GM19328 (cell line): ENCODE results near the gene S100A3.
"Not testable (repeated sequence)": the region's sequence is repeated elsewhere in the genome, so short reads cannot be mapped to it uniquely, and the experiment has no call there.

Experiments used
- ATAC-seq: cut with Tn5 transposase; IDR thresholded peaks from one replicate; pipeline ENCODE4 v1.9.1; 2021; ENCODE audit warnings: mild to moderate bottlenecking, moderate library complexity; ENCODE audit not compliant: unreplicated experiment

The S100A3 gene

DNA sequence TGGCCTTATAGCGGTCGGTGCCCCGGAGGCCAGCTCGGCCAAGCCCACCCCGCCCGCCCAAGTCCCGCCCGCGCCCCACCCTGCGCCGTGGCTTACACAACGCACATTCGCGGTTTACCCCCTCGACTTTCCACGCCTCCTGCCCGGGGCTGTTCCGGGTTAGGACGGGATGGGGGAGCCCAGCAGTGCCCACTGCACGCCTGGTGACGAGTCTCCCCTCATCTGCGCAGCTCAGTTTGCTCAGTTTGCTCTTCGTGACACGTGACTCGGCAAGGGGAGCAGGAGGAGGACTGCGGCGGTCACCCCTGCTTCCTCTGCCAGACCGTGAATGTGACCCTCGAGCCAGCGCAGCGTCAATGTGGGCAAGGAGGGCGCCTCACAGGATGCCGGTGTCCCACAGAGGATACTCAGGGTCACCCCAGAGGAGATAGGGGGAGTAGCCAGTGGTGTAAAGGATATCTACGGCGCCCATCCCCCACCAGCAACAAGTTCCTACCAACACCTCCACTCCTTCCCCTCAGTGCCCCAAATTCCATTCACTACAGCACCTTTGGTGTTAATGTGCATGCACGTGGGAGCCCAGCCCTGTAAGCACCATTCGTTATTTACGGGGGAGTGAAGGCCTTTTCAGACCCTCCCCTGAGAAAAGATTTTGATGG is 12.9 kb downstream of the S100A3 start:
- no peak for ATAC-seq

GRCh38 chr1:153535242-153536011 is 13.6 kb downstream of the S100A3 start, which contains the start of gene S100A6:
TSS of gene S100A6 (minus strand) at chr1:153535991. CDS start at chr1:153535339, 652 bp downstream.
- ATAC-seq, result no peak

DNA sequence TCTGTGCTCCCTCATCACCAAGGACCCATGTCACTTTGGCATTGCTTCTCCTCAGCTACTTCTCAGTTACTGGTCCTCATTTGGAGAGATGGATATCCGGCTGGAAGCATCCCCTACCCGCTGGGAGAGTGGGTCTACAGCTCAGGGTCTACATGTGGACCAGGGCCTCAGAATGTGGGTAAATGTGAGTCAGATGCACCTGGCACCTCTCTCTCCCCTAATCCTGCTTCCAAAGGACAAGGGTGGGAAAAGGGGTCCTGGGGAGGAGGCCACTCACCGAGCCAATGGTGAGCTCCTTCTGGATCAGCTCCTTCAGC is 14.2 kb downstream of the S100A3 start:
- no peak for ATAC-seq

DNA sequence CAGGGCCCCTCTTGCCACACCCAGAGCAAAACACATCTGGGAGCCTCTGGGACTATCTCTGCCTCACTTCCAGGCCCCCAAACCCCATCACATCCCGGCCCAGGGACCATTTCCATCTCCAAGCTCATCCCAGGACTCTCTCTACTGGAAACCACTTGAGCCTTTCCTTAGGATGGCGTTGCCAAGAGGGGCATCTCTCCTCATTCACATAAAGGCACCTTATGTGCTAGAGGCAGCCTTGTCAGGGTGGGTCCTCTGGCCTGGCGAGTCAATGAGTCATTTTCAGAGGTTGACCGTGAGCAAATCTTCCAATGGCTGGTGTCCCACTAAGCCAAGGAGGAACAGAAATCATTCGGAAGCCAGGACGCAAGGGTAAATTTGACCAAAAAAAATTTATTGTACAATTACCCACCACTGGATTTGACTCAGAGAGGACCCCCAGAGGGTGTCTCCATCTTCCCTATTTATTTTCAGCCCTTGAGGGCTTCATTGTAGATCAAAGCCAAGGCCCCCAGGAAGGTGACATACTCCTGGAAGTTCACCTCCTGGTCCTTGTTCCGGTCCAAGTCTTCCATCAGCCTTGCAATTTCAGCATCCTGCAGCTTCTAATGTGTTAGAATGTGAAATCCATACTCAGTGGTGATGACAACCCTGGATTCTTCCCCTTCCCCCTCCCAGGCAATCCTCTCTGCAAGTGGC is 14.7 kb downstream of the S100A3 start:
- ATAC-seq, result no peak

- no peak for ATAC-seq
Observed at GRCh38 chr1:153533689-153534201, 15.3 kb downstream of the S100A3 start.

GRCh38 chr1:153532769-153533599 is 16.1 kb downstream of the S100A3 start:
- no peak for ATAC-seq

- ATAC-seq, result no peak
Observed at GRCh38 chr1:153532181-153532580, 16.9 kb downstream of the S100A3 start.

DNA sequence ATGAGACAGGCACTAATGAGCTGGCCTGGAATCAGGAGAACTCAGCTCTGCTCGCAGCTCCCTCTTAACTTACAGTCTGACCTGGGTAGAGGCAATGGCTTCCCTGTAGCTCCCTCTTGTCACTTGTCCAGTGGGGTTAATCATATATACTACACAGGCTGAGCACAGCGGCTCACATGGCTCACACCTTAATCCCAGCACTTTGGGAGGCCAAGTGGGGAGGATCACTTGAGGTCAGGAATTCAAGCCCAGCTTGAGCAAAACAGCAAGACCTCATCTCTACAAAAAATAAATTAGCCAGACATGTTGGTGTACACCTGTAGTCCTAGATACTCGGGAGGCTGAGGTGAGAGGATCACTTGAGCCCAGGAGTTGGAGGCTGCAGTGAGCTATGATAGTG is 17.4 kb downstream of the S100A3 start:
- no peak for ATAC-seq

DNA sequence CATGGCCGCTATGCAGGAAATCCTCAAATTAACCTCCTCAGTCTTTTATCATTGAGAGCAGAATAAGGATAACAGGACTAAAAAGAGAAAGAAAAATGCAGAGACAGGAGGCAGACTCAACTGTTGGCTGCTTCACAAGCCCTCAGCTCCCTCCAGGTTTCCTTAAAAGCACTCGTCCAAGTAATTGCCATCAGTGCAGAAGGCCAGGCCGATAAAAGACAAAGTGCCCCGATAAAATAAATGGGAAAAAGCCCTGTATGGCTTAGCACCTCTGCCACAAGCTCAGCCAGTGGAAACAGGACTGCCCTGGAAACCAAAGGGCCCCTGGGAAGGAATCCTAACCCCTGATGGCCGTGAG is 21.4 kb downstream of the S100A3 start:
- no peak for ATAC-seq

DNA sequence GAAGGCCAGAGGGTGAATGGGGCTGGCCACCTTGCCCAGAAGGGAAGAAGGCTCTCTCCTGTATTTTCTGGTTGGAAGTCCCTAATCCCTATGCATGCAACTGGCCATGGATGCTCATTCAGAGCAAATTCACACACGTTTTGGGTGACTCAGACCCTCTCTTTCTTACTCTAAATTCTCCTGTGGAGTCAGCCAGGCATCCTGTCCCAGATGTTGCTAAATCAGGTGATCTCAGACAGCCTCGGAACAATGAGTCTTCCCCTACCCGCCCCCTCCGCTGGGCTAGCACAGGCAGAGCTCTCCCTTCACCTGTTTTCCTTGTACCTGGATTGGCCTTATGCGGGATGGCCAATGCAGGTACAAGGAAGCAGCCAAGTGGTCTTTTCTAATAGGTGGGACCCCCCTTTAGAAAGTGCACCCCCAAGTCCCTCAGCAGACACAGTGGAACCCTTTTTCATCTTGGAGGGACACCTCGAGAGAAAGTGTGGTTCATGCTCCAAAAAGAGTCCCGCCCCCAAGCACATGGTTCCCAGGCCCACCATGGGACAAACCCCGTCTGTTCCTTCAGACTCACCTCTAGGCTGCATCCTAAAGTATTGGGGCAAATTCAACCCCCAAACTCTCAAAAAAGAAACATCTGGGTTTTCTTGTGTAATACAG is 21.9 kb downstream of the S100A3 start:
- no peak for ATAC-seq

DNA sequence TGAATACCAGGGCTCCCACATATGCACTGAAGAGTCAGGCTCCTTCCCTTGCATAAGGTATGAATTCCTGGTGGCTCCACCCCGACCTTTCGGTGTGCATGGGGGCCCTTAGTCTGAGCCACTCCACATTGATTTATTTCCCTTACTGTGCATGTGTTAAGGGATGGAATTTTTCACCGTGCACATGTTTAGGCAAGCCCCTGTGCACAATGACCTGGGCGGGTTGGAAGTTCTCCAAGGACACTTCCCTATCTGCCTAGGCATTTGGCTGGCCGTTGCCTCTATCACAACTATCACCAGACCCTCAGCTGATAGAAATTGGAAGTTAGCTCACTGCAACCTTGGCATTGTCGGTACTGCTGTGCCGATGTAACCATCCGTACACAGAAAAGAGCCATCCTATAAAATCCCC is 22.9 kb downstream of the S100A3 start:
- no peak for ATAC-seq

GRCh38 chr1:153525088-153525728 is 23.9 kb downstream of the S100A3 start:
- ATAC-seq, result no peak

DNA sequence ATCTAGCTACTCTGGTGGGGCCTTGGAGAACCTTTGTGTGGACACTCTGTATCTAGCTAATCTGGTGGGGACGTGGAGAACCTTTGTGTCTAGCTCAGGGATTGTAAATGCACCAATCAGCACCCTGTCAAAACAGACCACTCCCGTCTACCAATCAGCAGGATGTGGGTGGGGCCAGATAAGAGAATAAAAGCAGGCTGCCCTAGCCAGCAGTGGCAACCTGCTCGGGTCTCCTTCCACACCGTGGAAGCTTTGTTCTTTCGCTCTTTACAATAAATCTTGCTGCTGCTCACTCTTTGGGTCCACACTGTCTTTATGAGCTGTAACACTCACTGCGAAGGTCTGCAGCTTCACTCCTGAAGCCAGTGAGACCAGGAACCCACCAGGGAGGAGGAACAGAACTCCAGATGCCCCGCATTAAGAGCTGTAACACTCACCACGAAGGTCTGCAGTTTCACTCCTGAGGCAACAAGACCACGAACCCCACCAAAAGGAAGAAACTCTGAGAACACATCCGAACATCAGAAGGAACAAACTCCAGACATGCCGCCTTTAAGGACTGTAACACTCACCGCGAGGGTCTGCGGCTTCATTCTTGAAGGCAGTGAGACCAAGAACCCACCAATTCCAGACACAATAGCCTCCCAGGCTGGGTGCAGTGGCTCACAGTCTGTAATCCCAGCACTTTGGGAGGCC is 26.6 kb downstream of the S100A3 start:
- not testable (repeated sequence) for ATAC-seq

DNA sequence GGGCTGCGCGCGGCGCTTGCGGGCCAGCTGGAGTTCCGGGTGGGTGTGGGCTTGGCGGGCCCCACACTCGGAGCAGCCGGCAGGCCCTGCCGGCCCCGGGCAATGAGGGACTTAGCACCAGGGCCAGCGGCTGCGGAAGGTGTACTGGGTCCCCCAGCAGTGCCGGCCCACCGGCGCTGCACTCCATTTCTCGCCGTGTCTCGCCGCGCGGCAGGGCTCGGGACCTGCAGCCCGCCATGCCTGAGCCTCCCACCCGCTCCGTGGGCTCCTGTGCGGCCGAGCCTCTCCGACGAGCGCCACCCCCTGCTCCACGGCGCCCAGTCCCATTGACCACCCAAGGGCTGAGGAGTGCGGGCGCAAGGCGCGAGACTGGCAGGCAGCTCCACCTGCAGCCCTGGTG is 27.2 kb downstream of the S100A3 start:
- ATAC-seq, result not testable (repeated sequence)

DNA sequence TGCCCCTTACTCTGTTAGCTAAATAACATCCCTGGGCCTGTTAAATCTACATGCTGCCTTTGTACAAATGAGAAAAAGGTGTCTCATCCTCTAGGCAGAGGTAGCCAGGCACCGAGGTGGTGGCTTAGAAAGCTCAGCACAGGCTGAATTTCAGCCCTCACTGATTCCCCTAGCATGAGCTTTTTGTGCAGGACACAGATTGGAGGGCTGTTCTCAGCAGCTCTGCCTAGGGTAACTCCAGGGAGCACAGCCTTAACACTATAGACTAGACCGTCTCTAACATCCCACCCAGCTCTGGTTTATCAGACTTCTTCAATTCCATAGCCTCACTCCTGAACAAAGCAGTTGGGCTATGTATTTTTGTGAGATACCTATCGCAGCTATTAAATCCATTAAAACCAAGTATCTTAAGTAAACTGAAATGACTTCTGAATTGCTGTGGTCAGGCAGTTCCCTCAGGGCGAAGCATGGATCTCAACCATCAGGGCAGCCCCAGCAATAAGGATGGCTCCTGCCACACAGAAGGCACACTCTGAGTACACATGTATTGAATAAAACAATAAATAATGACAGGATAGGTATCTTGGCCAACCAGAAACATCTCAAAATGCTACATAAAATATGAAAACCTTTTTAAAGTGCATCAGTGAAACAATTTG is 28.1 kb downstream of the S100A3 start:
- no peak for ATAC-seq

DNA sequence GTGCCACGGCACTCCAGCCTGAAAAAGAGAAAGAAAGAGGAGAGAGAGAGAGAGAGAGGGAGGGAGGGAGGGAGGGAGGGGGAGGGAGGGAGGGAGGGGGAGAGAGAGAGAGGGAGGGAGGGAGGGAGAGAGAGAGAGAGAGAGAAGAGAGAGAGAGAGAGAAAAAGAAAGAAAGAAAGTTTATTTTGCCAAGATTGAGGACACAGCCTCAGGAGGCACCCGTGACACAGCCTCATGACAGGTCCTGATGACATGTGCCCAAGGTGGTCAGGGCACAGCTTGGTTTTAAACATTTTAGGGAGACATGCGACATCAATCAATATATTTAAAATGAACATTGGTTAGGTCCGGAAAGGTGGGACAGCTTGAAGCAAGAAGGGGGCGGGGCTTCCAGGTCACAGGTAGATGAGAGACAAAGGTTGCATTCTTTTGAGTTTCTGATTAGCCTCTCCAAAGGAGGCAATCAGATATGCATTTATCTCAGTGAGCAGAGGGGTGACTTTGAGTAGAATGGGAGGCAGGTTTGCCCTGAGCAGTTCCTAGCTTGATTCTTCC is 28.8 kb downstream of the S100A3 start:
- not testable (repeated sequence) for ATAC-seq

DNA sequence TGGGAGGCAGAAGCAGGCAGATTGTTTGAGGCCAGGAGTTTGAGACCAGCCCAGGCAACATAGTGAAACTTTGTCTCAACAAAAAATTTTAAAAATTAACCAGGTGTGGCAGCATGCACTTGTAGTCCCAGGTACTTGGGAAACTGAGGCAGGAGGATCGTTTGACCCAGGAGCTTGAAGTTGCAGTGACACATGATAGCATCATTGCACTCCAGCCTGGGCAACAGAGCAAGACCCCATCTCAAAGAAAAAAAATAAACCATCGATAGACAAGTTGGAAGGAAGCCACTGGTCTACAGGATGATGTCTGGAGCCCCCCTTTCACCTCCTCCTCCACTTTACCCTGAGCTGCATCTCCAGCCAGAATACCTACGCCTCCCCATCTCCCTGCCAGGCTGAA is 29.8 kb downstream of the S100A3 start:
- no peak for ATAC-seq
